A549 (cell line): ENCODE measurements around the gene ZNF646. TPM values are rescaled to one million over a fixed set of nuclear protein-coding genes. Genes with fewer than 3 reads are reported as not detected.

Source experiments
- ATAC-seq, 2 experiments: fragments of 200-7000 bp in 1 of 2; fragments of >200 bp in 1 of 2; cut with Nextera tagmentation in 1 of 2; cut with Tn5 transposase in 1 of 2; 3 replicates each; pipeline versions ENCODE4 v1.8.0 to v1.9.1; 2018 to 2020; ENCODE audit warnings: mild to moderate bottlenecking in 1 of 2, moderate library complexity in 1 of 2
- CTCF ChIA-PET: fragments of 300-600 bp; sonication (Branson Sonifier 250); formaldehyde crosslinking; extraction: SDS; loops from one replicate; lab custom pipeline; 2021; ENCODE audit warnings: antibody characterized with exemption, inconsistent platforms; lab: Yijun Ruan, JAX
- POLR2A ChIA-PET: fragments of 350-600 bp; formaldehyde crosslinking; extraction: SDS; loops from one replicate; lab custom pipeline; 2021; ENCODE audit warnings: antibody characterized with exemption, inconsistent platforms; lab: Yijun Ruan, JAX
- DNase-seq, 2 experiments: peaks; one replicate each; pipeline versions ENCODE4 v3.0.0 to v3.0.0-alpha.2; 2011 to 2016; ENCODE audit warnings: low read depth in 1 of 2, low spot score in 1 of 2
- FAIRE-seq: peaks from 2 replicates; lab custom pipeline; 2011; peaks lifted over from hg19 to GRCh38; lab: Jason Lieb, UNC
- H3K27ac ChIP-seq, 2 experiments: fragments of >200 bp; sonication (Bioruptor Twin); formaldehyde crosslinking; 3 replicates each; pipeline ENCODE4 v1.5.1; 2016 to 2017
- H3K4me1 ChIP-seq: fragments of >200 bp; sonication (Bioruptor Twin); formaldehyde crosslinking; 3 replicates; pipeline ENCODE4 v1.6.1; 2016
- H3K4me2 ChIP-seq: fragments of >200 bp; sonication (Bioruptor Twin); formaldehyde crosslinking; 3 replicates; pipeline ENCODE4 v1.6.1; 2016
- H3K4me3 ChIP-seq: fragments of >200 bp; sonication (Bioruptor Twin); formaldehyde crosslinking; 3 replicates; pipeline ENCODE4 v1.5.1; 2016
- H3K9me3 ChIP-seq: fragments of >200 bp; sonication (Bioruptor Twin); formaldehyde crosslinking; 3 replicates; pipeline ENCODE4 v1.6.1; 2016
- BHLHE40 ChIP-seq: IDR thresholded peaks from 2 replicates; pipeline ENCODE4 v1.6.1; 2012; ENCODE audit warnings: low read depth, low read length, inconsistent platforms
- CBX2 ChIP-seq: fragments of 200-600 bp; sonication (generic); IDR thresholded peaks from 2 replicates; pipeline ENCODE4 v1.6.1; 2016; ENCODE audit warnings: low read depth, mild to moderate bottlenecking, borderline replicate concordance
- CBX8 ChIP-seq: fragments of 200-600 bp; sonication (generic); IDR thresholded peaks from 2 replicates; pipeline ENCODE4 v1.6.1; 2016
- CEBPB ChIP-seq, 2 experiments: fragments of >200 bp in 1 of 2; sonication (Bioruptor Twin) in 1 of 2; formaldehyde crosslinking in 1 of 2; IDR thresholded peaks; 2 replicates each; pipeline ENCODE4 v1.6.1; 2012 to 2016
- CHD4 ChIP-seq: fragments of 200-600 bp; sonication (generic); IDR thresholded peaks from 2 replicates; pipeline ENCODE4 v1.6.1; 2016; ENCODE audit warnings: antibody characterized with exemption, mild to moderate bottlenecking, borderline replicate concordance
- EHF ChIP-seq: fragments of 250-450 bp; sonication (Bioruptor Pico); IDR thresholded peaks from 2 replicates; pipeline ENCODE4 v1.5.0; 2020; ENCODE audit warnings: mild to moderate bottlenecking
- EHMT2 ChIP-seq: fragments of 200-600 bp; sonication (generic); IDR thresholded peaks from 2 replicates; pipeline ENCODE4 v1.6.1; 2016; ENCODE audit warnings: antibody characterized with exemption, low read depth, mild to moderate bottlenecking, moderate library complexity
- EP300 ChIP-seq, 2 experiments: fragments of >200 bp; sonication (Bioruptor Twin); formaldehyde crosslinking; IDR thresholded peaks; 2 replicates in 1 of 2; 3 replicates in 1 of 2; pipeline ENCODE4 v1.6.1; 2016 to 2017
- ESRRA ChIP-seq: fragments of 150-350 bp; IDR thresholded peaks from 2 replicates; pipeline ENCODE4 v1.6.1; 2014; ENCODE audit warnings: mild to moderate bottlenecking, low read length, borderline replicate concordance
- FOSB ChIP-seq: fragments of 250-450 bp; sonication (Bioruptor Pico); IDR thresholded peaks from 2 replicates; pipeline ENCODE4 v1.5.0; 2020; ENCODE audit warnings: mild to moderate bottlenecking, moderate library complexity
- FOXS1 ChIP-seq: fragments of 250-450 bp; sonication (Bioruptor Pico); IDR thresholded peaks from 2 replicates; pipeline ENCODE4 v1.5.0; 2020; ENCODE audit warnings: mild to moderate bottlenecking, moderate library complexity
- HEYL ChIP-seq: fragments of 250-450 bp; sonication (Bioruptor Pico); IDR thresholded peaks from 2 replicates; pipeline ENCODE4 v1.8.0; 2021; ENCODE audit warnings: mild to moderate bottlenecking, moderate library complexity
- JUNB ChIP-seq: fragments of >200 bp; sonication (Bioruptor Twin); formaldehyde crosslinking; IDR thresholded peaks from 2 replicates; pipeline ENCODE4 v1.6.1; 2016
- MAZ ChIP-seq: fragments of 150-350 bp; IDR thresholded peaks from 2 replicates; pipeline ENCODE4 v1.6.1; 2014; ENCODE audit warnings: antibody characterized with exemption, low read depth, low read length, borderline replicate concordance
- MYC ChIP-seq: IDR thresholded peaks from 2 replicates; pipeline ENCODE4 v1.6.1; 2012; ENCODE audit warnings: mild to moderate bottlenecking, inconsistent platforms, low read length, improper control_type of control experiment, borderline replicate concordance
- PHF8 ChIP-seq: fragments of 200-600 bp; sonication (generic); IDR thresholded peaks from 2 replicates; pipeline ENCODE4 v1.6.1; 2016; ENCODE audit warnings: low read depth, mild to moderate bottlenecking, antibody characterized with exemption, moderate library complexity, borderline replicate concordance
- POLR2A ChIP-seq: IDR thresholded peaks from 2 replicates; pipeline ENCODE4 v1.6.1; 2012; ENCODE audit warnings: mild to moderate bottlenecking, low read length
- RAD21 ChIP-seq, 2 experiments: fragments of >200 bp in 1 of 2; sonication (Bioruptor Twin) in 1 of 2; formaldehyde crosslinking in 1 of 2; IDR thresholded peaks in 1 of 2; conservative IDR thresholded peaks in 1 of 2; 2 replicates in 1 of 2; 3 replicates in 1 of 2; pipeline ENCODE4 v1.6.1; 2012 to 2018; ENCODE audit warnings: inconsistent platforms in 1 of 2
- RFX5 ChIP-seq: fragments of 450-650 bp; IDR thresholded peaks from 2 replicates; pipeline ENCODE4 v1.7.1; 2014; ENCODE audit warnings: antibody characterized with exemption, mild to moderate bottlenecking, moderate library complexity
- RNF2 ChIP-seq: fragments of 200-600 bp; sonication (generic); IDR thresholded peaks from 2 replicates; pipeline ENCODE4 v1.6.1; 2016; ENCODE audit warnings: low read depth, mild to moderate bottlenecking, antibody characterized with exemption, moderate library complexity, borderline replicate concordance
- SMC3 ChIP-seq: fragments of >200 bp; sonication (Bioruptor Twin); formaldehyde crosslinking; IDR thresholded peaks from 3 replicates; pipeline ENCODE4 v1.6.1; 2018; ENCODE audit warnings: inconsistent platforms
- TP53 ChIP-seq: fragments of 250-450 bp; sonication (Bioruptor Pico); IDR thresholded peaks from 2 replicates; pipeline ENCODE4 v1.5.0; 2021; ENCODE audit warnings: mild to moderate bottlenecking, moderate library complexity
- ZC3H11A ChIP-seq: fragments of 450-650 bp; IDR thresholded peaks from 2 replicates; pipeline ENCODE4 v1.6.1; 2014; ENCODE audit warnings: antibody characterized with exemption, mild to moderate bottlenecking
- ZFP36 ChIP-seq: fragments of 450-650 bp; IDR thresholded peaks from 2 replicates; pipeline ENCODE4 v1.6.1; 2014; ENCODE audit warnings: borderline replicate concordance; ENCODE audit not compliant: partially characterized antibody
- ZSCAN20 ChIP-seq: fragments of 250-450 bp; sonication (Bioruptor Pico); IDR thresholded peaks from 2 replicates; pipeline ENCODE4 v1.8.0; 2022; ENCODE audit warnings: mild to moderate bottlenecking, moderate library complexity
- WGBS: methylation state at CpG from one replicate; pipeline ENCODE4 v1.1.6; 2017; ENCODE audit errors: missing lambda C conversion rate; 5-methylcytosine and 5-hydroxymethylcytosine counted together
- polyA plus RNA-seq, 4 experiments: library from polyadenylated mRNA; depleted of rRNA in 3 of 4; stranded (reverse); fragments of >200 nt; fragmentation: RNase III in 1 of 4; extraction: RNeasy Plus Mini Kit Qiagen cat#74134 plus additional on column Dnase treatment in 1 of 4; gene quantifications; 2 replicates in 3 of 4; 3 replicates in 1 of 4; pipeline ENCODE4 v1.2.3, GENCODE V29; 2011 to 2017
- TF ChIP-seq, protein P1 (sequence below): fragments of 150-350 bp; IDR thresholded peaks from 2 replicates; pipeline ENCODE4 v1.6.1; 2014; ENCODE audit warnings: low read depth, mild to moderate bottlenecking, low read length
- TF ChIP-seq, protein P2 (sequence below): IDR thresholded peaks from 2 replicates; pipeline ENCODE4 v1.6.1; 2012
- TF ChIP-seq, protein P3 (sequence below): fragments of >200 bp; sonication (Bioruptor Twin); formaldehyde crosslinking; IDR thresholded peaks from 2 replicates; pipeline ENCODE4 v1.6.1; 2016
- TF ChIP-seq, protein P4 (sequence below): fragments of 250-450 bp; sonication (Bioruptor Pico); IDR thresholded peaks from 2 replicates; pipeline ENCODE4 v1.5.0; 2020; ENCODE audit warnings: low read depth, mild to moderate bottlenecking, moderate library complexity
- TF ChIP-seq, protein P5 (sequence below): IDR thresholded peaks from 2 replicates; pipeline ENCODE4 v1.6.1; 2012
- TF ChIP-seq, protein P6 (sequence below): fragments of >200 bp; sonication (Bioruptor Twin); formaldehyde crosslinking; IDR thresholded peaks from 3 replicates; pipeline ENCODE4 v1.6.1; 2016
- TF ChIP-seq, protein P7 (sequence below): IDR thresholded peaks from 2 replicates; pipeline ENCODE4 v1.6.1; 2012; ENCODE audit warnings: low read depth, borderline replicate concordance
- TF ChIP-seq, protein P8 (sequence below): fragments of >200 bp; sonication (Bioruptor Twin); formaldehyde crosslinking; IDR thresholded peaks from 3 replicates; pipeline ENCODE4 v1.5.1; 2016

The ZNF646 gene
- polyA plus RNA-seq, 2 of the 4 experiments (the other 2 are of a cell fraction) = 3.0 to 8.2 TPM

DNA sequence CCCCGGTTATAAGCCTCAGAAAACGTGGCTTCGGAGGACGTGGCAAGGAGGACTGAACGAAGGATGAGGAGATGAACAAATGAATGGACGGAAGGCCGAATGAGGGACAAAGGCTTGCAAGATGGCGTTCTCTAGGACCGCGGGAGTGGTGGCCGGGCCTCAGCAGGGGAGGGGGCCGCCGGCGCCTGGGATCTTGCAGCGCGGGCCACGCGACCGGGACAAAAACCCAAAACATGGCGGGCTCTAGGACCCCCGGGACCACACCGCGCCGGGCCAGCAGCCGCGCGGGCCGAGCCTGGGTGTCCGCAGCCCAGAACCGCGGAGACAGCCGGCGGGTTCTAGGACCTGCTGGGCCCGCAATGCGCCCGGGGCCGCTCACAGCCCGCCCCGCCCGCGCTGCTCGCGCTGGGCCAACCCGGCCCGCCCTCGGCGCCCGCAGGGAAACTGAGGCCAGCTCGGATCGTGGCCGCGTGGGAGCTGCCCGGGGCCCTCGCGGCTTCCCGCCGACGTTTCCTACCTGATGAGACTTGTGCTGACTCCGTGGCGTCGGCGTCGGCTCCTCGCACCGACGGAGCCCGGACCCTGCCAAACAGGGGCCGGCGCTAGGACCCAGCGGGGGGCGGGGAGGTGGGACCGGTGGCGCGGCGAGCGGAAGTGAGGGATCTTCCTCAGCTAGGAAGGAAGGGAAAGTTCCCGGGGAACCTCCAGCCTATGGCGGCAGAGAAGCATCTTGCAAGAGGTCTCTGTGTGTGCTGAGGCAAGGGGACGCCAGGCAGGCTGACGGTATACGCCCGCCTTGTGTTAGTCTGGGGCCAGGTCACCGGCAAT lies 866 bp upstream of the ZNF646 start:
- DNase-seq (peak; percentile 92 to 94), FAIRE-seq (no peak), ATAC-seq (peak; percentile 85 to 88)
- Histone ChIP-seq H3K4me3 (peak overlapping the region; percentile 90), H3K4me2 (peak overlapping the region; percentile 92), H3K4me1 (peaks cover 19% of the 10 kb centered on the region), H3K9me3 (no peaks in the 10 kb centered on the region), H3K27ac (peak overlapping the region; percentile 98)
- WGBS = under 1% methylated on average over 32 of the region's 83 CpGs
- ChIA-PET CTCF (interaction anchor here (0.8 to 3.6 kb wide), 12 partner anchors 8 to 119 kb away, joined by 3 to 21 read pairs (median 4); partner anchors contain the start of gene HSD3B7), POLR2A (interaction anchor here (0.5 to 2.4 kb wide), 26 partner anchors 9 to 387 kb away, joined by 3 to 32 read pairs (median 6); partner anchors contain the start of genes ARMC5, FUS, HSD3B7 and KAT8)
- TF ChIP-seq RNF2 (no peak), EP300 (IDR thresholded peaks at IDR 0.05) (no peak), CHD4 (no peak), RAD21 (conservative IDR thresholded peaks at IDR 0.05 in 1 of 2, IDR thresholded peaks at IDR 0.05 in 1 of 2) (peak in 1 of 2 experiments; percentile 33; a peak in 1 of 5 replicates), ZSCAN20 (CRISPR knock-in tag) (no peak), FOSB (CRISPR knock-in tag) (no peak), SMC3 (no peak; the same call in 2 of the 3 replicates), EHMT2 (no peak), POLR2A (peak; percentile 67), CBX2 (no peak), RFX5 (no peak), MYC (0 out of 2 replicates have a peak, but pooled peaks have one; percentile 13), FOXS1 (CRISPR knock-in tag) (no peak), HEYL (CRISPR knock-in tag) (no peak), MAZ (peak; percentile 69; the same call in 1 of the 2 replicates), PHF8 (peak; percentile 65), TP53 (peak; percentile 15; the same call in 1 of the 2 replicates), BHLHE40 (no peak), ZFP36 (no peak), CEBPB (IDR thresholded peaks at IDR 0.05) (peak in 1 of 2 experiments; percentile 14; a peak in 1 of 4 replicates), ZC3H11A (no peak), ESRRA (no peak), CBX8 (no peak), JUNB (no peak), EHF (CRISPR knock-in tag) (no peak)
- TF ChIP-seq, protein P1, sequence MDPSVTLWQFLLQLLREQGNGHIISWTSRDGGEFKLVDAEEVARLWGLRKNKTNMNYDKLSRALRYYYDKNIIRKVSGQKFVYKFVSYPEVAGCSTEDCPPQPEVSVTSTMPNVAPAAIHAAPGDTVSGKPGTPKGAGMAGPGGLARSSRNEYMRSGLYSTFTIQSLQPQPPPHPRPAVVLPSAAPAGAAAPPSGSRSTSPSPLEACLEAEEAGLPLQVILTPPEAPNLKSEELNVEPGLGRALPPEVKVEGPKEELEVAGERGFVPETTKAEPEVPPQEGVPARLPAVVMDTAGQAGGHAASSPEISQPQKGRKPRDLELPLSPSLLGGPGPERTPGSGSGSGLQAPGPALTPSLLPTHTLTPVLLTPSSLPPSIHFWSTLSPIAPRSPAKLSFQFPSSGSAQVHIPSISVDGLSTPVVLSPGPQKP = no peak
- TF ChIP-seq, protein P2, sequence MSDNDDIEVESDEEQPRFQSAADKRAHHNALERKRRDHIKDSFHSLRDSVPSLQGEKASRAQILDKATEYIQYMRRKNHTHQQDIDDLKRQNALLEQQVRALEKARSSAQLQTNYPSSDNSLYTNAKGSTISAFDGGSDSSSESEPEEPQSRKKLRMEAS = peak; percentile 68
- TF ChIP-seq, protein P3, sequence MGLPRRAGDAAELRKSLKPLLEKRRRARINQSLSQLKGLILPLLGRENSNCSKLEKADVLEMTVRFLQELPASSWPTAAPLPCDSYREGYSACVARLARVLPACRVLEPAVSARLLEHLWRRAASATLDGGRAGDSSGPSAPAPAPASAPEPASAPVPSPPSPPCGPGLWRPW = no peak
- TF ChIP-seq, protein P4, sequence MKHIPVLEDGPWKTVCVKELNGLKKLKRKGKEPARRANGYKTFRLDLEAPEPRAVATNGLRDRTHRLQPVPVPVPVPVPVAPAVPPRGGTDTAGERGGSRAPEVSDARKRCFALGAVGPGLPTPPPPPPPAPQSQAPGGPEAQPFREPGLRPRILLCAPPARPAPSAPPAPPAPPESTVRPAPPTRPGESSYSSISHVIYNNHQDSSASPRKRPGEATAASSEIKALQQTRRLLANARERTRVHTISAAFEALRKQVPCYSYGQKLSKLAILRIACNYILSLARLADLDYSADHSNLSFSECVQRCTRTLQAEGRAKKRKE (CRISPR knock-in tag) = peak; percentile 34; the same call in 1 of the 2 replicates
- TF ChIP-seq, protein P5, sequence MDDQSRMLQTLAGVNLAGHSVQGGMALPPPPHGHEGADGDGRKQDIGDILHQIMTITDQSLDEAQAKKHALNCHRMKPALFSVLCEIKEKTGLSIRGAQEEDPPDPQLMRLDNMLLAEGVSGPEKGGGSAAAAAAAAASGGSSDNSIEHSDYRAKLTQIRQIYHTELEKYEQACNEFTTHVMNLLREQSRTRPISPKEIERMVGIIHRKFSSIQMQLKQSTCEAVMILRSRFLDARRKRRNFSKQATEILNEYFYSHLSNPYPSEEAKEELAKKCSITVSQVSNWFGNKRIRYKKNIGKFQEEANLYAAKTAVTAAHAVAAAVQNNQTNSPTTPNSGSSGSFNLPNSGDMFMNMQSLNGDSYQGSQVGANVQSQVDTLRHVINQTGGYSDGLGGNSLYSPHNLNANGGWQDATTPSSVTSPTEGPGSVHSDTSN = peak; percentile 64; the same call in 1 of the 2 replicates
- TF ChIP-seq, protein P6, sequence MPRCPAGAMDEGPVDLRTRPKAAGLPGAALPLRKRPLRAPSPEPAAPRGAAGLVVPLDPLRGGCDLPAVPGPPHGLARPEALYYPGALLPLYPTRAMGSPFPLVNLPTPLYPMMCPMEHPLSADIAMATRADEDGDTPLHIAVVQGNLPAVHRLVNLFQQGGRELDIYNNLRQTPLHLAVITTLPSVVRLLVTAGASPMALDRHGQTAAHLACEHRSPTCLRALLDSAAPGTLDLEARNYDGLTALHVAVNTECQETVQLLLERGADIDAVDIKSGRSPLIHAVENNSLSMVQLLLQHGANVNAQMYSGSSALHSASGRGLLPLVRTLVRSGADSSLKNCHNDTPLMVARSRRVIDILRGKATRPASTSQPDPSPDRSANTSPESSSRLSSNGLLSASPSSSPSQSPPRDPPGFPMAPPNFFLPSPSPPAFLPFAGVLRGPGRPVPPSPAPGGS = peak; percentile 22; the same call in 1 of the 3 replicates
- TF ChIP-seq, protein P7, sequence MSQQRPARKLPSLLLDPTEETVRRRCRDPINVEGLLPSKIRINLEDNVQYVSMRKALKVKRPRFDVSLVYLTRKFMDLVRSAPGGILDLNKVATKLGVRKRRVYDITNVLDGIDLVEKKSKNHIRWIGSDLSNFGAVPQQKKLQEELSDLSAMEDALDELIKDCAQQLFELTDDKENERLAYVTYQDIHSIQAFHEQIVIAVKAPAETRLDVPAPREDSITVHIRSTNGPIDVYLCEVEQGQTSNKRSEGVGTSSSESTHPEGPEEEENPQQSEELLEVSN = no peak; the same call in 1 of the 2 replicates
- TF ChIP-seq, protein P8, sequence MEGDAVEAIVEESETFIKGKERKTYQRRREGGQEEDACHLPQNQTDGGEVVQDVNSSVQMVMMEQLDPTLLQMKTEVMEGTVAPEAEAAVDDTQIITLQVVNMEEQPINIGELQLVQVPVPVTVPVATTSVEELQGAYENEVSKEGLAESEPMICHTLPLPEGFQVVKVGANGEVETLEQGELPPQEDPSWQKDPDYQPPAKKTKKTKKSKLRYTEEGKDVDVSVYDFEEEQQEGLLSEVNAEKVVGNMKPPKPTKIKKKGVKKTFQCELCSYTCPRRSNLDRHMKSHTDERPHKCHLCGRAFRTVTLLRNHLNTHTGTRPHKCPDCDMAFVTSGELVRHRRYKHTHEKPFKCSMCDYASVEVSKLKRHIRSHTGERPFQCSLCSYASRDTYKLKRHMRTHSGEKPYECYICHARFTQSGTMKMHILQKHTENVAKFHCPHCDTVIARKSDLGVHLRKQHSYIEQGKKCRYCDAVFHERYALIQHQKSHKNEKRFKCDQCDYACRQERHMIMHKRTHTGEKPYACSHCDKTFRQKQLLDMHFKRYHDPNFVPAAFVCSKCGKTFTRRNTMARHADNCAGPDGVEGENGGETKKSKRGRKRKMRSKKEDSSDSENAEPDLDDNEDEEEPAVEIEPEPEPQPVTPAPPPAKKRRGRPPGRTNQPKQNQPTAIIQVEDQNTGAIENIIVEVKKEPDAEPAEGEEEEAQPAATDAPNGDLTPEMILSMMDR = no peak
